GM21723 (cell line): ENCODE measurements around the gene DENND1A.

Source experiments
- ATAC-seq: cut with Tn5 transposase; IDR thresholded peaks from one replicate; pipeline ENCODE4 v1.9.1; 2021; ENCODE audit warnings: mild to moderate bottlenecking, moderate library complexity; ENCODE audit not compliant: unreplicated experiment

The DENND1A gene

DNA sequence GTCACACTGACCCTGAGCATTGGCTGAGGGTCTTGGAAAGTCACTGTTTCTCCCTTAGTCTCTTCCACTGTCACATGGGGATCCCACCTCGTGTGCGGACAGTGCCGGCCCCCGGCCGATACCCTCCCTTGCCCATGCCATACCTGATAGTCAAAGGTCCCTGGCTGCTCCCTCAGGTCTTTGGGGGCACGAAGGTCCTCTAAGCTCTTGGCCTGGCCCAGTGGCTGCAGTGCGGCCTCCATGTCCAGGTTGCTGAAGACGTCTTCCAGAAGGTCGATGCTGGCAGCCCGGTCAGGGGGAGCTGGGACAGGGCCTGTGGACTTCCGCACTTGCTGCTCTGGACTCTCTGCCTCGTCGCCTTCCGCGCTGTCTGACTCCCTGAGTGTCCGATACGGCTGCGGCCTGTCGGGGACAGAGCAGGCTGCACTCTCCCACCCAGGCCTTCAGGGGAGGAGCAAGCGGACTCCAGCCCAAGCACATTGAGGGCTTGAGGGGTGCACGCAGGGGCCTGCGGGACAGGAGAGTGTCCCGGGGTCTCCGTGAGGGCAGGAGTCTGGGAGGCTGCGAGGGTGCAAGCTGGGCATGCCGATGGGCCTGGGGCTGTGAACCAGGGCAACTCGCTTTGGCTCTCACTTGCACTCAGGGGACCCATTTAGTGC lies 546.3 kb downstream of the DENND1A start:
- ATAC-seq = no peak

DNA sequence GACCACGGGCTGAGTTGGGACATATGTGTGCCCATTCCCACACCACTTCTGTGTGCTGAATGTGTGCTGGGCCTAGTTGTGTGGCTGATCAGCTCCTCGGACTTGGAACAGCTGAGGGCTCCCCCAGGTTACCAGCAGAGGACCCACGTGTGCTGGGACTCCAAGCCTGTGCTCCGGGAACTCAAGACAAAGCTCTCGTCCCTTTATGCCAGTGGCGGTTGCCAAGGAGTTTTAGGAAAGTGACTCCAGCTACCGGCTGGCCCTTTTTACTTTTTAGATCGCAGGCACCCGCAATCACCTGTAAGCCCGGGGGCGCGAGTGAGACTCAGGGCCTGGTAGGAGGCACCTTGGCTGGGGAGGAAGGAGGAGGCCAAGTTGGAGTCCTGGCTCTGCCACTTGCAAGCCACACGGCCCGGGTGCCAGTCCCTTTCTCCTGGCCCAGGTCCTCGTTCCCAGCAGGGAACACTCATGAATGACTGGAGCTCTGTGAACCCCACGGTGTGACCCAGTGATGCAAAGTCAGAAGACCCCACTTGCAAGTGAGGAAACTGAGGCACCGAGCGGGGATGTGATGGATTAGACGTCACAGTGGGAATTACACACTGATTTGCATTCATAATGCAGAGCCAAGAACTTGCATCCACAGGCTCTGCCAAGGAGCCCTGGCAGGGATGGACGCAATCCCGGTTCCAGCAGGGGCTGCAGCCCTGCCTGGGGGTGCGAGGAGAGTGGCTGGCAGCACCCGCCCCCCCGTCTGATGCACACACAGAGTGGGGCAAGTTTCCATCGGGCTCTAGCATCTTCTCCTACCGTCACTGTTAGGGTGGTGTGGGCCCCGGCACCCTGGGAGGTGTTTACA lies 547.0 kb downstream of the DENND1A start:
- ATAC-seq = no peak

DNA sequence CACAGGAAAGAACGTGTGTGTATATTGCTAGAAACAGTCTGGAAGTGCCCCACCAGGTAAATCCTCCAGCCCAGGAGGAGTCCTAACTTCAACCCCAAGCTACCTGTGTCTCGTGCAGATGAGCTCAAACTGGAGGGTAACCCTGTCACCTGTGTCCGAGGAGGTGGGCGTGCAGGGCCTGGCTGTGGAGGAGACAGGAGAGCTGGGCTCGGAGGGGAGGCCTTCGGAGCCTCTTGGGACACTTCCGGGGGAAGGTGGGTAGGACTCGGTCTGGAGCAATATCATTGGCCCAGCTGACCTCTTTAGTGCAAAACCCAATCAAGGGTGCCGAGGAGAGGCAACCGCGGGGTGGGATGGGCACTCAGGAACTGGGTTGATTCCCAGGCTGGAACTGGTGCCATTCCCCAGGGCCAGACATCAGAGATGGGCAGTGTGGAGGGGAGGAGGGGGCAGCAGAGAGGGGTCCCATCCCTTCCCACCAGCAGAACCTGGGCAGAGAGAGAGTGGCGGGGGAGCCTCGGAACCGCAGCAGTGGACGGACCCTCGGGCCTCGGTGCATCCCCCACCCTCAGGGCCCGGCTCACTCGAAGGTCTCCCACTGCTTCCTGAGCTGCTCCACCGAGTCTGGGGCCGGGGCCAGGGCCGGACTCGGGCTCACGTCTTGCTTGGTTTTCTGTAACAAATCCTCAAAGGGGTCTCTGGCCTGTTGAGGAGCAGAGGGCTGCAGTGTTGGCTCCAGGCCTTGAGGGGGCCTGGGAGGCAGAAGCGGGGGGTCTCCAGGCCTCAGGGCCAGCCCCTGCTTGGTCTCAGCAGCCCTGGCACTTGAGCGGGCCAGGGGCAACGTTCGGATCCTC lies 548.8 kb downstream of the DENND1A start:
- ATAC-seq = no peak

DNA sequence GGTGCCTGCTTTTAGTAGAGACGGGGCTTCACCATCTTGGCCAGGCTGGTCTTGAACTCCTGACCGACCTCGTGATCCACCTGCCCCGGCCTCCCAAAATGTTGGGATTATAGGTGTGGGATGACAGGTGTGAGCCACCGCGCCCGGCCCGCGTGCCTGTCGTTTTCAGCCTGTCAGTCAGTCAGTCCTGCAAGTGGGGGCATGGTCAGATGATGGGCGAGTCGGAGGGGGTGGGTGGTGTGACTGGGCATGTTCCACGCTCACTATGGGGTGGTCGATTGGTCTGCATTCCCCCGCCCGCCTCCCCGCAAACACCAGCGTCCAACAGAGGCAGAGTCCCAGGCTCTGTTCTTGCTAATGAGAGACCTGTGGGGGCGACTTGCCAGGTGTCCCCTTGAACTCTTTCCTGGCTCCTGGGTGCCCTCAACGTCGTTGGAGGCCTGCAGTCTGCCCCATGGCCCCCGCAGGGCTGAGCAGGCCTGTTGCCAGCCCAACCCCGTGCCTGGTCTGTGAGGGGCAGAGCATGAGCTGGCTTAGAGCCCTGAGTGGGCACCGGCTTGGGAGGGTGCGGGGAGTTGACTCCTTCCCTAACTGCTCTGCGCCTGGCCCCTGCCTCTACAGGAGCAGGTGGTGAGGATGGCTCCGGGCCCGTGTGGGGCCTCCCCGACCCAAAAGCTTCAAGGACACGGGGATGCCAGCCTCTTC lies 550.8 kb downstream of the DENND1A start:
- no peak for ATAC-seq

DNA sequence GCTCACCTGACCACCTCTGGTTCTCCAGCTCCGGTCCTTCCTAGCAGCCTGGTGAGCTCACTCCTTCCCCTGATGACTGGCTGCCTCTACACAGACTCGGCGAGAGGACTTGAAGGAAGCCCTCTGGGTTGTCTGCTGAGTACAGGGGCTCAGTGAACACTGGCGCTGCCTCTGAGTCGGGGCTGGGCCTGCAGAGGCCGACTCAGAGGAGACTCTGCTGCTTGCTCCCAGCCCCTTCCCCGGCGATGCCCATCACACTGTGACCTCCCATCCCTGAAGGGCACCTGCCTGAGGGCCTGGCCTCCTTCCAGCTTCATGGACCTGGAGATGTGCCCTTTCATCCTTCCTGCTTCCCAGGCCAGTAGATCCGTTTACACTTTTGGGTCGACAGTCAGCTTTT lies 551.9 kb downstream of the DENND1A start:
- no peak for ATAC-seq

DNA sequence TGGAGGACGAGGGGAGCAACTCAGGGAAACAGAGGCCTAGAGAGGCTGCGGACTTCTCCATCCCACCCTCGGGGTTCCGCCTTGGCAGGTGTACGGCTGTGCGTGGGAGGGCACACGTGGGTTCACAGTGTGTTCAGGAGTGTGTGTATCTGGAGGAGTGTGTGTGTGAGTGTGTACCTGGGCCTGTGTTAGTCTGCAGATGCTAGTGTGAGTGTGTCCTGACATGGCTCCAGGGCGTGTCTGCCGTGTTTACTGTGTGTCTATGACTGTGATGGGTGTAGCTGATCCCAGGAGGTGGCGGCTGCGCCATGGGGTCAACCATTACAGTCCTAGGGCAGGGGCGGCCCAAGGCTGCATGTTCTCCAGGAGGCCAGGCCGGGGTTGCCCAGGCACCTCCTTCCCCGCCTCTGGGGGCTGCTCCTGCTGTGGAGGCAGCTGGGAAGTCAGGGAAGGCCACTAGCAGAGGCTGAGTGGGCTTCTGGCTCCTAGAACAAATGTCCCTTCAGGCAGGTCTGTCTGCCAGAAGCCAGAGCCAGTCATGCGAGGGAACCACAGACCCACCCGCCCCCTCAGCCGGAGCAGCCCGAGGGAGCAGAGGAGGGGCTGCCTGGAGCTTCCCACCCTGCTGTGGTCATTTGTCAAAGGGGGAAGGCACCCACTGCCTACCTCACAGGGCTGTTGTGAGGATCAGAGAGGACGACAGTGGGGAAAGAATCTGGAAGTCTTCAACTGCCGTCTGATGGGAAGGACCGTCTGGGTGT lies 552.5 kb downstream of the DENND1A start:
- no peak for ATAC-seq

DNA sequence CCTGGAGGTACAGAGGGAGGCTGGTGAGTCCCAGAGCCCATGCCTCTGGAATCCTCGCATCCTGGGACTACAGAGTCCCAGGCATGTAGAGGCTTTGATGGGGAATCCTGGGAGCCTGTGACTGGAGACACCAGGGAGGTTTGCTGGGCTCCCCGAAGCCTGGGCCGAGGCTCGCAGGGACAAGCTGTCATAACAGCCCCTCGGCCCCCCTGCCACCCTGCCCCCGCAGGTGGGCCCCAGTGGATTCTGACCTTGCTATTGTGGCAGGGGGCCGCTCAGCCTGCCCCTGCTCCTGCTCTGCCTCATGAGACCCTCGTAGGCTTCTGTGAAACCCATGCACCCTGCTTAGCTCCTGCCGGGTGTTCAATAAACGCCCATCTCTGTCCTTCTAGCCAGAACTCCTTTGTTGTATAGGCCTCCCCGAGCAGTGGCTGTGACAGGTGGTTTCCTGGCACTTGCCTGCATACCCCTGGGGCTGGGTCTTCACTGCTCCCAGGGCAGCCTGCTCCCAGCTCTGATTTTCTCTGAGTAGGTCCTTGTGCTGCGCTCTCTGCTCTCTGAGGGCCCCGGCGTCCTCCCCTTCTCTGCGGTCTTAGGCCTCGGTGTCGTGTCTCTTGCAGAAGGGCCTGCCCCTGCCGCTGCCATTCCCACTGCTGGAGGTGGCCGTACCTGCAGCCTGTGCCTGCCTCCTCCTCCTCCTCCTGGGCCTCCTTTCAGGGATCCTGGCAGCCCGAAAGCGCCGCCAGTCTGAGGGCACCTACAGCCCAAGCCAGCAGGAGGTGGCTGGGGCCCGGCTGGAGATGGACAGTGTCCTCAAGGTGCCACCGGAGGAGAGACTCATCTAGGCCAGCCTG lies 553.5 kb downstream of the DENND1A start:
- ATAC-seq = no peak

DNA sequence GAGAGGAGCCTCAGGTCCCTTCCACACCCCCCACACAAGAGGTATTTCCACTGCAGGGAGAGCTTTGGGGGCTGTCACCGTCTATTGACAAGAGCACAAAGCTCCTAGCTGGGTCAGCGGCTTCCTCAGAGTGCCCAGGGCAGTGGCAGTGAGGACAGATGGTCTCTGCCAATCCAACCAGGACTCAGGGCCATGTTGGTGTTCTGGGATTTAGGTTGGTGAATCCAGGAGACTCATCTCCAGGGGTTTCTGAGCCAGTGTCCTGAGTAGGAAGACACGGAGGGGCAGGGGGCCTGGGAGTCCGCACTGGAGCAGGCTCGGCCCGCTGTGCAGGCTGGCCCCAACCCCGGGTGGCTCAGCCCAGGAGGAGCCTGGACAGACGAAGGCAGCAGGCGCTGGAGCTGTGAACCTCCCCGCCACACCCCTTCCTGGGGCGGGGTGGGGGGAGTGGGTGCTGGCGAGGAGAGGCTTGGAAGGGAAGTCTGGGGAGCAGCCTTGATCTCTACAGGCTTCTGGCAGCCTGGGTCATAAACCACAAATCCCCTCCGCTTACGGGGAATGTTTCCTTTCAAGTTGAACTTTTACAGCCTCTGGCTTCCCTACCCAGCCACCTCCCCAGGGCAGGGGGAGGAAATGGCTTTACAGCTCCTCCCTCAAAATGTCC lies 554.3 kb downstream of the DENND1A start:
- no peak for ATAC-seq

DNA sequence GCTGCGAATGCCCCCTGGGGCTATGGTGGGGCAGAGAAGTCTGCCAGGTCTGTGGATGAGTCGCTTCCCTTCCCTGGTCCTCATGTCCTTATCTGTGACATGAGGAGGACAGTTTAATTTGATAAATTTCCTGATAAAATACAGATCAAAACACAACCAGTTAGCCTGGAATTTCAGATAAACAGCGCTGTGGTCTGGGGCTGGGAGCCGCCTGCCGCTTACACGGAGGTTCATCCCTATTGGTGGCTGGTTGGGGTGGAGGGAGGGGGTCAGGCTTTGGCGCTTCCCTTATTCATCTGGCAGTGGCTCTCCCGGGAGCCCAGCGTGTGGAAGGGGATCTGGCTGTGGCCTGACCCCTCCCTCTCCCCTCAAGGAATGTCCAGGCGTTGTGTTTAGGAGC lies 556.0 kb downstream of the DENND1A start:
- no peak for ATAC-seq

DNA sequence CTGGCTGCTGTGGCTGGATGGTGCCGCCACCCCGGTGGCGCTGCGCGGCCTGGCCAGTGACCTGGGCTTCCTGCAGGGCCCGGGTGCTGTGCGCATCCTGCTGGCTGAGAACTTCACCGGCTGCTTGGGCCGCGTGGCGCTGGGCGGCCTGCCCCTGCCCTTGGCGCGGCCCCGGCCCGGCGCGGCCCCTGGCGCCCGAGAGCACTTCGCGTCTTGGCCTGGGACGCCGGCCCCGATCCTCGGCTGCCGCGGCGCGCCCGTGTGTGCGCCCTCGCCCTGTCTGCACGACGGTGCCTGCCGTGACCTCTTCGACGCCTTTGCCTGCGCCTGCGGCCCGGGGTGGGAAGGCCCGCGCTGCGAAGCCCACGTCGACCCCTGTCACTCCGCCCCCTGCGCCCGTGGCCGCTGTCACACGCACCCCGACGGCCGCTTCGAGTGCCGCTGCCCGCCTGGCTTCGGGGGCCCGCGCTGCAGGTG lies 556.4 kb downstream of the DENND1A start:
- no peak for ATAC-seq

DNA sequence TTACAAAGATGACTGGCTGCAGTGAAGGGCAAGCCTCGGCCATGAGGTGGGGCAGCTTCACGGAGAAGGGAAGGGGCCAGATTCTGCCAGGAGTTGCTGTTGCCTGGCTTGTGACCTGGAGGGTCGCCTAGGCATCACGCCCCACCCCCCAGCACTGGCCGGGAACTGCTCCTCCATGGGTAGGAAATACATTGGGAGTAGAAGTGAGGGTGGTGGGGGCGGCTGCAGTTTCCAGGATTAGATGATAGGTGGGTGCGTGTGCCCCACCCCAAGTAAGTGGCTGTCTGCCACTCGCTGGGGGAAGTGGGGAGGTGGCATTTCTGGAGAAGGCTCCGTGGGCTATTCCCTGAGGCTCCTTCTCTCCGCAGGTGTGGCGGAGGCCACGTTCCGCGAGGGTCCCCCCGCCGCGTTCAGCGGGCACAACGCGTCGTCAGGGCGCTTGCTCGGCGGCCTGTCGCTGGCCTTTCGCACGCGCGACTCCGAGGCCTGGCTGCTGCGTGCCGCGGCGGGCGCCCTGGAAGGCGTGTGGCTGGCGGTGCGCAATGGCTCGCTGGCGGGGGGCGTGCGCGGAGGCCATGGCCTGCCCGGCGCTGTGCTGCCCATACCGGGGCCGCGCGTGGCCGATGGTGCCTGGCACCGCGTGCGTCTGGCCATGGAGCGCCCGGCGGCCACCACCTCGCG lies 557.0 kb downstream of the DENND1A start:
- no peak for ATAC-seq

DNA sequence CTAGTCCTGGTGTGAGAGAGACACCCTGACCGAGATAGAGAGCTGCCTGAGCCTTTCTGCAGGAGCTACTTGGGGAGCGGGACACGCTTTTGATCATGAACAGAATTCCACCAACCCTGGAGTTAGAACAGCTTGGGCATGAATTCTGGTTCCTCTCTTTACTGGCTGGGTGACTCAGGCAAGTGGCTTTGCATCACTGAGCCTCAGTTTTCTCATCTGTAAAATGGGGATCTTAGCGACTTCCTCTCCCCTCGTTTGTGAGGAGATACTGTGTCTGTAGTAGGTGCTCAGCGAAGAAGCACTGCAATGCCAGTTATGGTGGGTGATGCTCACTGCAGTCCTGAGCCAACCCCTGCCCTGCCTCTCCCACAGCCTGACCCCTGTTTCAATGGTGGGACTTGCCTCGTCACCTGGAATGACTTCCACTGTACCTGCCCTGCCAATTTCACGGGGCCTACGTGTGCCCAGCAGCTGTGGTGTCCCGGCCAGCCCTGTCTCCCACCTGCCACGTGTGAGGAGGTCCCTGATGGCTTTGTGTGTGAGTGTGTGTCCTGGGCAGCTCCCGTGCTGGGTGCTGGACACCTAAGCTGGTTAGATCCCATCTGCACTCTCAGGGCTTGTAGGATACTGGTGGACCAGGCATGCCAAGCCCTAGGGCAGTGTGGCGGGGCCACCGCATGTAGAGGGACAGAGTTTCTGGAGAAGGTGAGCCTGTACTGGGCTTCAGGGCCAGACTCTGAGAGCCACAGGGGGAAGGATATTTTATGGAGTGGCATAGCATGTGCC lies 557.9 kb downstream of the DENND1A start:
- no peak for ATAC-seq

DNA sequence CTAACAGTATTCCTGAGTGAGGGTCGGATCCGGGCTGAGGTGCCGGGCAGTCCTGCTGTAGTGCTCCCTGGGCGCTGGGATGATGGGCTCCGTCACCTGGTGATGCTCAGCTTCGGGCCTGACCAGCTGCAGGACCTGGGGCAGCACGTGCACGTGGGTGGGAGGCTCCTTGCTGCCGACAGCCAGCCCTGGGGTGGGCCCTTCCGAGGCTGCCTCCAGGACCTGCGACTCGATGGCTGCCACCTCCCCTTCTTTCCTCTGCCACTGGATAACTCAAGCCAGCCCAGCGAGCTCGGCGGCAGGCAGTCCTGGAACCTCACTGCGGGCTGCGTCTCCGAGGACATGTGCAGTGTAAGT lies 558.7 kb downstream of the DENND1A start:
- ATAC-seq = no peak

DNA sequence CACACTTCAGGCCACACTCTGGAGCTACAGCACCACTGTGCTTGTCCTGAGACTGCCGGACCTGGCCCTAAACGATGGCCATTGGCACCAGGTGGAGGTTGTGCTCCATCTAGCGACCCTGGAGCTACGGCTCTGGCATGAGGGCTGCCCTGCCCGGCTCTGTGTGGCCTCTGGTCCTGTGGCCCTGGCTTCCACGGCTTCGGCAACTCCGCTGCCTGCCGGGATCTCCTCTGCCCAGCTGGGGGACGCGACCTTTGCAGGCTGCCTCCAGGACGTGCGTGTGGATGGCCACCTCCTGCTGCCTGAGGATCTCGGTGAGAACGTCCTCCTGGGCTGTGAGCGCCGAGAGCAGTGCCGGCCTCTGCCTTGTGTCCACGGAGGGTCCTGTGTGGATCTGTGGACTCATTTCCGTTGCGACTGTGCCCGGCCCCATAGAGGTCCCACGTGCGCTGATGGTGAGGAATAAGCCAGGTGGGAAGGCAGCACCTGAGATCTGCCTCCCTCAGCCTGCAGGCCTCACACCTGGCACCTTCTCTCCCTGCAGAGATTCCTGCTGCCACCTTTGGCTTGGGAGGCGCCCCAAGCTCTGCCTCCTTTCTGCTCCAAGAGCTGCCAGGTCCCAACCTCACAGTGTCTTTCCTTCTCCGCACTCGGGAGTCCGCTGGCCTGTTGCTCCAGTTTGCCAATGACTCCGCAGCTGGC lies 559.2 kb downstream of the DENND1A start:
- no peak for ATAC-seq

DNA sequence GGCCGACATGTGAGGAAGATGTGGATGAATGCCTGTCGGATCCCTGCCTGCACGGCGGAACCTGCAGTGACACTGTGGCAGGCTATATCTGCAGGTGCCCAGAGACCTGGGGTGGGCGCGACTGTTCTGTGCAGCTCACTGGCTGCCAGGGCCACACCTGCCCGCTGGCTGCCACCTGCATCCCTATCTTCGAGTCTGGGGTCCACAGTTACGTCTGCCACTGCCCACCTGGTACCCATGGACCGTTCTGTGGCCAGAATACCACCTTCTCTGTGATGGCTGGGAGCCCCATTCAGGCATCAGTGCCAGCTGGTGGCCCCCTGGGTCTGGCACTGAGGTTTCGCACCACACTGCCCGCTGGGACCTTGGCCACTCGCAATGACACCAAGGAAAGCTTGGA lies 559.8 kb downstream of the DENND1A start:
- no peak for ATAC-seq

DNA sequence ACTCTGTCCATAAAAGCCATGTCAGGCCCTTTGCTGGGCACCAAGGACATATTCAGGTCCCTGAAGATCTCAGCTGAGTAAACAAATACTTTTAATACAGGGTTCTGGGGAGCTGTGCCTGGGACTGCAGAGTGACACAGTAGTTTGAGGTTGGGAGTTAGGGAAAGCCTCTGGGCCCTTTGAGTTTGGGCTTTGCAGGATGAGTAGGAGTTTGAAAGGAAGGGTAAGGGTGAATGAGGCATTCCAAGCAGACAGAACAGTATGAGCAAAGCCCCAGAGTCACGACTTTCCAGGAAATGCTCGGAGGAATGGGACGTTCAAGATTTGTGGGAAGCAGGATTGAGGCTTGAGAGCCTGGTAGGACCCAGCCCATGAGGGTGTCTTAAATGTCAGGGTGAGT lies 560.6 kb downstream of the DENND1A start:
- no peak for ATAC-seq
